Memory B cell (primary cell): Measurements from ENCODE around the gene PTPRK.
"Not testable (repeated sequence)": the region's sequence is repeated elsewhere in the genome, so short reads cannot be mapped to it uniquely, and the experiment has no call there.

Experiments used
- ATAC-seq: fragments of 150-1000 bp; cut with Tn5 transposase; 2 replicates; pipeline ENCODE4 v1.10.0; 2021; ENCODE audit warnings: low read depth, mild to moderate bottlenecking, moderate library complexity
- DNase-seq, 2 donors: peaks; one replicate each; pipeline ENCODE4 v3.0.0; 2022; ENCODE audit warnings: low spot score in 2 of 2
- H3K27ac Mint-ChIP-seq: one replicate; pipeline ENCODE4 v1.8.0; 2022; ENCODE audit warnings: mild to moderate bottlenecking, moderate library complexity, mixed read lengths
- H3K27me3 Mint-ChIP-seq: one replicate; pipeline ENCODE4 v1.8.0; 2022; ENCODE audit warnings: mixed read lengths
- H3K36me3 Mint-ChIP-seq: one replicate; pipeline ENCODE4 v1.8.0; 2022; ENCODE audit warnings: mild to moderate bottlenecking, mixed read lengths
- H3K4me1 Mint-ChIP-seq: one replicate; pipeline ENCODE4 v1.8.0; 2022; ENCODE audit warnings: mixed read lengths
- H3K4me3 Mint-ChIP-seq: one replicate; pipeline ENCODE4 v1.8.0; 2022; ENCODE audit warnings: mild to moderate bottlenecking, moderate library complexity, mixed read lengths
- H3K9me3 Mint-ChIP-seq: one replicate; pipeline ENCODE4 v1.8.0; 2022; ENCODE audit warnings: mixed read lengths

Gene PTPRK

GRCh38 chr6:128018821-128019220 is 501.6 kb downstream of the PTPRK start:
- no peak for DNase-seq

GRCh38 chr6:128017288-128017687 is 503.1 kb downstream of the PTPRK start:
- DNase-seq (no peak), ATAC-seq (no peak)
- no peaks in the 10 kb centered on the region for H3K9me3 Mint-ChIP-seq
- H3K36me3 Mint-ChIP-seq = no peaks in the 10 kb centered on the region
- no peak overlapping the region for H3K4me3 Mint-ChIP-seq
- H3K4me1 Mint-ChIP-seq = no peaks in the 10 kb centered on the region
- no peak overlapping the region for H3K27ac Mint-ChIP-seq
- H3K27me3 Mint-ChIP-seq = no peaks in the 10 kb centered on the region

More at GRCh38 chr6:128018821-128019220, 501.6 kb downstream of the PTPRK start:
- no peaks in the 10 kb centered on the region for H3K9me3 Mint-ChIP-seq
- no peak overlapping the region for H3K27ac Mint-ChIP-seq
- H3K27me3 Mint-ChIP-seq = no peaks in the 10 kb centered on the region
- no peaks in the 10 kb centered on the region for H3K4me1 Mint-ChIP-seq
- peaks cover 2% of the 10 kb centered on the region for H3K36me3 Mint-ChIP-seq
- ATAC-seq = no peak
- H3K4me3 Mint-ChIP-seq = no peak overlapping the region

- Mint-ChIP-seq H3K4me1 (no peaks in the 10 kb centered on the region), H3K9me3 (no peaks in the 10 kb centered on the region), H3K36me3 (no peaks in the 10 kb centered on the region), H3K4me3 (no peak overlapping the region), H3K27ac (no peak overlapping the region), H3K27me3 (no peaks in the 10 kb centered on the region)
- DNase-seq = no peak
- no peak for ATAC-seq
Measured at GRCh38 chr6:128007658-128008057, 512.7 kb downstream of the PTPRK start.

GRCh38 chr6:128005009-128005408 is 515.4 kb downstream of the PTPRK start:
- no peak for DNase-seq
- H3K27me3 Mint-ChIP-seq = no peaks in the 10 kb centered on the region
- ATAC-seq = no peak
- H3K4me1 Mint-ChIP-seq = no peaks in the 10 kb centered on the region
- H3K27ac Mint-ChIP-seq = no peak overlapping the region
- no peaks in the 10 kb centered on the region for H3K36me3 Mint-ChIP-seq
- no peaks in the 10 kb centered on the region for H3K9me3 Mint-ChIP-seq
- H3K4me3 Mint-ChIP-seq = no peak overlapping the region

- DNase-seq = no peak
- Mint-ChIP-seq H3K4me3 (no peak overlapping the region), H3K9me3 (no peaks in the 10 kb centered on the region), H3K27me3 (no peaks in the 10 kb centered on the region), H3K27ac (no peak overlapping the region), H3K36me3 (peaks cover 2% of the 10 kb centered on the region), H3K4me1 (no peaks in the 10 kb centered on the region)
- ATAC-seq = no peak
Measured at GRCh38 chr6:128000363-128000762, 520.0 kb downstream of the PTPRK start.

- no peak overlapping the region for H3K4me3 Mint-ChIP-seq
- H3K36me3 Mint-ChIP-seq = peaks cover 2% of the 10 kb centered on the region
- DNase-seq (no peak), ATAC-seq (no peak)
- no peak overlapping the region for H3K27ac Mint-ChIP-seq
- H3K9me3 Mint-ChIP-seq = no peaks in the 10 kb centered on the region
- H3K4me1 Mint-ChIP-seq = no peaks in the 10 kb centered on the region
- no peaks in the 10 kb centered on the region for H3K27me3 Mint-ChIP-seq
Measured at GRCh38 chr6:127998985-127999384, 521.4 kb downstream of the PTPRK start.

- ATAC-seq (no peak), DNase-seq (no peak)
- Mint-ChIP-seq H3K4me1 (no peaks in the 10 kb centered on the region), H3K27me3 (no peaks in the 10 kb centered on the region), H3K36me3 (peaks cover 2% of the 10 kb centered on the region), H3K4me3 (no peak overlapping the region), H3K9me3 (no peaks in the 10 kb centered on the region), H3K27ac (no peak overlapping the region)
Measured at GRCh38 chr6:127997496-127998164, 522.8 kb downstream of the PTPRK start.

GRCh38 chr6:127996925-127997324 is 523.5 kb downstream of the PTPRK start:
- Mint-ChIP-seq H3K9me3 (no peaks in the 10 kb centered on the region), H3K36me3 (peaks cover 2% of the 10 kb centered on the region), H3K27ac (no peak overlapping the region), H3K27me3 (no peaks in the 10 kb centered on the region), H3K4me1 (no peaks in the 10 kb centered on the region), H3K4me3 (no peak overlapping the region)
- ATAC-seq (no peak), DNase-seq (no peak)

- Mint-ChIP-seq H3K4me1 (no peaks in the 10 kb centered on the region), H3K36me3 (peaks cover 5% of the 10 kb centered on the region), H3K9me3 (no peaks in the 10 kb centered on the region), H3K27me3 (no peaks in the 10 kb centered on the region), H3K27ac (no peak overlapping the region), H3K4me3 (no peak overlapping the region)
- DNase-seq (no peak), ATAC-seq (no peak)
Measured at GRCh38 chr6:127992144-127992543, 528.3 kb downstream of the PTPRK start.

GRCh38 chr6:127990074-127990473 is 530.3 kb downstream of the PTPRK start:
- H3K9me3 Mint-ChIP-seq = no peaks in the 10 kb centered on the region
- DNase-seq = no peak
- H3K27ac Mint-ChIP-seq = no peak overlapping the region
- H3K4me1 Mint-ChIP-seq = no peaks in the 10 kb centered on the region
- H3K27me3 Mint-ChIP-seq = no peaks in the 10 kb centered on the region
- H3K4me3 Mint-ChIP-seq = no peak overlapping the region
- ATAC-seq = no peak
- peaks cover 5% of the 10 kb centered on the region for H3K36me3 Mint-ChIP-seq

- no peaks in the 10 kb centered on the region for H3K9me3 Mint-ChIP-seq
- H3K4me3 Mint-ChIP-seq = no peak overlapping the region
- no peaks in the 10 kb centered on the region for H3K27me3 Mint-ChIP-seq
- no peak overlapping the region for H3K27ac Mint-ChIP-seq
- peaks cover 12% of the 10 kb centered on the region for H3K36me3 Mint-ChIP-seq
- peaks cover 6% of the 10 kb centered on the region for H3K4me1 Mint-ChIP-seq
- no peak for DNase-seq
- ATAC-seq = no peak
Measured at GRCh38 chr6:127980996-127981395, 539.4 kb downstream of the PTPRK start.

- DNase-seq, H3K27me3 Mint-ChIP-seq, H3K4me1 Mint-ChIP-seq, H3K4me3 Mint-ChIP-seq, H3K27ac Mint-ChIP-seq, H3K9me3 Mint-ChIP-seq: not testable (repeated sequence)
- peaks cover 15% of the 10 kb centered on the region for H3K36me3 Mint-ChIP-seq
- ATAC-seq = peak; percentile 58
Measured at GRCh38 chr6:127978185-127978584, 542.2 kb downstream of the PTPRK start.

- DNase-seq = no peak
- Mint-ChIP-seq H3K9me3 (no peaks in the 10 kb centered on the region), H3K27me3 (no peaks in the 10 kb centered on the region), H3K36me3 (peaks cover 18% of the 10 kb centered on the region), H3K4me1 (peaks cover 6% of the 10 kb centered on the region), H3K4me3 (no peak overlapping the region), H3K27ac (no peak overlapping the region)
- no peak for ATAC-seq
Measured at GRCh38 chr6:127976796-127977195, 543.6 kb downstream of the PTPRK start.

GRCh38 chr6:127976111-127976510 is 544.3 kb downstream of the PTPRK start:
- H3K9me3 Mint-ChIP-seq = no peaks in the 10 kb centered on the region
- DNase-seq = no peak
- peaks cover 6% of the 10 kb centered on the region for H3K4me1 Mint-ChIP-seq
- ATAC-seq = no peak
- H3K27me3 Mint-ChIP-seq = no peaks in the 10 kb centered on the region
- peaks cover 15% of the 10 kb centered on the region for H3K36me3 Mint-ChIP-seq
- H3K4me3 Mint-ChIP-seq = no peak overlapping the region
- H3K27ac Mint-ChIP-seq = no peak overlapping the region

GRCh38 chr6:127972815-127973214 is 547.6 kb downstream of the PTPRK start:
- no peak for ATAC-seq
- Mint-ChIP-seq H3K4me1 (no peaks in the 10 kb centered on the region), H3K4me3 (no peak overlapping the region)

More at GRCh38 chr6:127972815-127973214, 547.6 kb downstream of the PTPRK start:
- Mint-ChIP-seq H3K9me3 (no peaks in the 10 kb centered on the region), H3K36me3 (peaks cover 12% of the 10 kb centered on the region), H3K27me3 (no peaks in the 10 kb centered on the region), H3K27ac (no peak overlapping the region)
- DNase-seq = no peak
